ENCODE measurements around the gene AMOTL1. TPM values are rescaled to one million over a fixed set of nuclear protein-coding genes. Genes with fewer than 3 reads are reported as not detected.

Gene AMOTL1
- total and polyA plus RNA-seq, 2 donors from 2014 or later = 6.1 to 52.3 TPM

GRCh38 chr11:94825481-94825880 is 57.3 kb downstream of the AMOTL1 start:
- Histone ChIP-seq H3K36me3 (ENCODE audit: control insufficient read depth in 2 of 3, insufficient read depth in 3 of 3, low read length in 3 of 3) (peaks cover 5 to 11% (median 6%) of the 10 kb centered on the region in 3 donors), H3K27ac (ENCODE audit: low read depth in 2 of 2, low read length in 2 of 2) (no peak overlapping the region)
- FAIRE-seq = no peak

GRCh38 chr11:94826415-94826814 is 58.3 kb downstream of the AMOTL1 start:
- no peak for TF ChIP-seq CTCF (IDR thresholded peaks at IDR 0.05; ENCODE audit: borderline replicate concordance, extremely low read depth, insufficient read depth)
- Histone ChIP-seq H3K4me3 (ENCODE audit: low read length in 3 of 3) (no peak overlapping the region), H3K27me3 (ENCODE audit: control insufficient read depth, insufficient read depth, low read length) (no peaks in the 10 kb centered on the region), H3K9ac (ENCODE audit: low read length in 3 of 3) (no peak overlapping the region), H3K4me1 (ENCODE audit: control insufficient read depth in 2 of 3, insufficient read depth in 2 of 3, low read depth in 1 of 3, low read length in 3 of 3) (no peaks in the 10 kb centered on the region), H3K27ac (ENCODE audit: low read depth in 2 of 2, low read length in 2 of 2) (no peak overlapping the region), H3K36me3 (ENCODE audit: control insufficient read depth in 2 of 3, insufficient read depth in 3 of 3, low read length in 3 of 3) (peaks cover 0 to 11% (median 6%) of the 10 kb centered on the region in 3 donors), H3K9me3 (ENCODE audit: control insufficient read depth in 2 of 3, insufficient read depth in 1 of 3, low read length in 3 of 3) (no peaks in the 10 kb centered on the region)
- FAIRE-seq = no peak
- no peak for DNase-seq
- intact Hi-C loops (cut with DNase I) = no loop called here

More at GRCh38 chr11:94825481-94825880, 57.3 kb downstream of the AMOTL1 start:
- H3K4me1 ChIP-seq (ENCODE audit: control insufficient read depth in 2 of 3, insufficient read depth in 2 of 3, low read depth in 1 of 3, low read length in 3 of 3) = no peaks in the 10 kb centered on the region
- no peak for DNase-seq
- no peaks in the 10 kb centered on the region for H3K9me3 ChIP-seq (ENCODE audit: control insufficient read depth in 2 of 3, insufficient read depth in 1 of 3, low read length in 3 of 3)
- no peak overlapping the region for H3K4me3 ChIP-seq (ENCODE audit: low read length in 3 of 3)
- no peak for TF ChIP-seq CTCF (IDR thresholded peaks at IDR 0.05; ENCODE audit: borderline replicate concordance, extremely low read depth, insufficient read depth)
- intact Hi-C loops (cut with DNase I) = no loop called here
- no peaks in the 10 kb centered on the region for H3K27me3 ChIP-seq (ENCODE audit: control insufficient read depth, insufficient read depth, low read length)
- no peak overlapping the region for H3K9ac ChIP-seq (ENCODE audit: low read length in 3 of 3)

GRCh38 chr11:94828088-94828487 is 59.9 kb downstream of the AMOTL1 start:
- intact Hi-C loops (cut with DNase I) = no loop called here
- Histone ChIP-seq H3K9ac (ENCODE audit: low read length in 3 of 3) (no peak overlapping the region), H3K27me3 (ENCODE audit: control insufficient read depth, insufficient read depth, low read length) (no peaks in the 10 kb centered on the region), H3K4me3 (ENCODE audit: low read length in 3 of 3) (no peak overlapping the region), H3K27ac (ENCODE audit: low read depth in 2 of 2, low read length in 2 of 2) (no peak overlapping the region), H3K36me3 (ENCODE audit: control insufficient read depth in 2 of 3, insufficient read depth in 3 of 3, low read length in 3 of 3) (peaks cover 4 to 9% (median 5%) of the 10 kb centered on the region in 3 donors), H3K9me3 (ENCODE audit: control insufficient read depth in 2 of 3, insufficient read depth in 1 of 3, low read length in 3 of 3) (no peaks in the 10 kb centered on the region), H3K4me1 (ENCODE audit: control insufficient read depth in 2 of 3, insufficient read depth in 2 of 3, low read depth in 1 of 3, low read length in 3 of 3) (no peaks in the 10 kb centered on the region)
- no peak for TF ChIP-seq CTCF (IDR thresholded peaks at IDR 0.05; ENCODE audit: borderline replicate concordance, extremely low read depth, insufficient read depth)
- FAIRE-seq (no peak), DNase-seq (no peak)
